Measurements from ENCODE around the gene SPRN. TPM values are rescaled to one million over a fixed set of nuclear protein-coding genes. Genes with fewer than 3 reads are reported as not detected.
"Not testable (repeated sequence)": the region's sequence is repeated elsewhere in the genome, so short reads cannot be mapped to it uniquely, and the experiment has no call there.

The SPRN gene
- polyA plus RNA-seq, 2 of the 4 experiments (the other 2 are of a cell fraction) = 0.06 to 0.15 TPM

DNA sequence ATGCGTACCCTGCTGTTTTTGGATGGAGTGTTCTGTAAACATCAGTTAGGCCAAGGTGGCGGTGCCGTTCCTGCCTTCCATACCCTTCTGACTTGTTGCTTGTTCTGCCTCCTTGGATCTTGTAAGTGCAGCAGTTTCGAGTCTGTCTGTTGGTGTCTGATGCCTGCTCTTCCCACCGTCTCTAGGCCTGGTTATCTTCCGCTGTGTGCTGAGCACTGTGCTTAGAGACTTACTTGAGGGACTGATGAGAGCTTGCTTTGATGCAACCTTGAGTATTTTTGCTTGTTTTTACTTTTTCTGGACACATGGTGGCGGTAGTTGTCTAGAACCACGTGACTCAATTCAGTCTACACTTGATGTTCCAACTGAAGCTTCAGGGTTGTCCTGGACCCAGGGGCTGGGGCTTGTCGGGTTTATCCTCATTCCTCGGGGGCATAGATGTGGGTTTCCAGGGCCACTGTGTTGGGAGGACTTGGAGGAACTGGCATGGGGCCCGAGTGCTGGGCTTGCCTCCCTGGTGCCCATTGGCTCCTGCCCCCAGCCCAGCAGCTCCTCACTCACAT is 14.4 kb upstream of the SPRN start (continued):
- TF ChIP-seq RCOR1 (IDR thresholded peaks at IDR 0.05; ENCODE audit: low read depth, low read length) = no peak

DNA sequence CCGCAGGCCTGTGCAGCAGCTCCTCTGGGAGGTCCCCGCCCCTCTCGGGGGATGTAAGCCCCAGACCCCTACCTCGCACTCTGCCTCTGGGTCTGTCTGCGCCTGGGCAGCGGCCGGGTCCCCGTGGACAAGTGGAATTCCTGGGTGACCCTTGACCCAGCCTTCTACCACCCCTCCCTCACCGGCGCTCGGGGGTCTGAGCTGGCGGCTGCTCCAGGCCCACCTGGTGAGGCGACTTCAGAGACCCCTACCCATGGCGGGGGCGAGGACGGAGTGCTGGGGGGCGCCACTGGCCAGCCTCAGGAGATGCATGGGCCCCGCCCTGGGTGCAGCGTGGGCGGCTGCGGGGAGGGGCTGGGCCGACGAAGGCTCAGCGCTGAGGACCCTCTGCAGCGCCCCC is 8.4 kb upstream of the SPRN start:
- DNase-seq (ENCODE audit: low read depth in 1 of 2, low spot score in 1 of 2); H3K9me3 ChIP-seq; H3K27ac ChIP-seq; H3K4me3 ChIP-seq; POLR2A ChIA-PET; CTCF ChIA-PET; FAIRE-seq; H3K4me1 ChIP-seq; H3K4me2 ChIP-seq: not testable (repeated sequence)
- WGBS (ENCODE audit: missing lambda C conversion rate) = no CpG with 5 or more reads among the region's 25 CpGs
- peak in 1 of 2 experiments; percentile 20; a peak in 3 of 6 replicates for ATAC-seq

DNA sequence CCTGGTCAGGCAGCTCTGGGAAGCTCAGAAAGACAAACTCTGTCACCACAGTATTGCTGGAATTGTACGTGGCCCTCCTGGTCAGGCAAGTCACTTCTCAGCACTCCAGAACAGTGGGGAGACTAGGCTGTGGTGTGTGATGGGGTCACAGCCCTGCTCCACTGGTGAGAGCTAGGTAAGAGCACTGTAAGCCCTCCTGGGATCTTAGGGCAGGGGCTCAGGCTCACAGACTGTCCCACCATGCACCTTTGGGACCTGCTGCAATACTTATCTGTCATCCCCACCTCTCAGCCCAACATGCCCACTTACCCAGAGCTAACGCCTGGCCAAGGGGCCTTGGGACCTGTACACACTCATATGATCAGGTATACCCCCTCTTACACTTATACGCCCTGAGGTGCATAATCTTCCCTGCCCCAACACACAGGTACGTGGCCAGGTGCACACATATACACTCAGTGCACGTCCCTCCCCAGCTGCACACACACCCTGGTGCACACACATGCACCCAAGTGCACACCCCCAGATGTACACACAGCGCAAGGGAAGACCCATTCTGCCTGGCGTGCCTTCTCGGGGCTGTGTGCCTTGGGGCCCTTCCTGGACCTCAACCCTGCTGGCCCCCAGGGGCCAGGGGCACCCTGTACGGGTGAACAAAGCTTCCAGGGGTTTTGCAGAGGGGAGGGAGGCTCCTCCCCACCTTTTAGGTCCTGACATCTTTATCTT is 7.6 kb upstream of the SPRN start:
- FAIRE-seq, CTCF ChIA-PET: not testable (repeated sequence)

DNA sequence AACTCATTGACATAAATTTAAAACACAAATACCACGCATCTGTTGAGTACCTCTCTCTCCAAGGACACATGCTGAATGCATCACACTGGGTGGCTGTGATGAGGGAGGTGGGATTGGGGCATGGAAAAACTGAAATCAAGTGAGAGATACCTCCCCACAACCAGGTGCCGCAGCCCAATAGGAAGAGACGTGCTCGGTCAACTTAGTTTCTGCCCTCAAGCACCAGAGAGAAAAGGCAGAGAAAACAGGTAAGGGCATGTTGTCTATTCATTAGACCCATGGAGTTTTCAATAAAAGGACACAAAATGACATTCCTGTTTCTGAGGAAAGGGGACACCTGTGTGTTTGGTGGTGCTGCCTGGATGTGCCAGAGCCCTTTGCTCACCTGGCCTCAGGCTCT is 5.1 kb upstream of the SPRN start:
- POLR2A ChIA-PET; H3K4me3 ChIP-seq; H3K27ac ChIP-seq; DNase-seq (ENCODE audit: low read depth in 1 of 2, low spot score in 1 of 2); CTCF ChIA-PET; FAIRE-seq; H3K4me1 ChIP-seq; ATAC-seq; H3K9me3 ChIP-seq; H3K4me2 ChIP-seq: not testable (repeated sequence)
- 49% methylated on average over 4 of the region's 4 CpGs for WGBS (ENCODE audit: missing lambda C conversion rate)

More for the DNA sequence above, 7.6 kb upstream of the SPRN start:
- H3K4me2 ChIP-seq; DNase-seq (ENCODE audit: low read depth in 1 of 2, low spot score in 1 of 2); H3K4me1 ChIP-seq; H3K27ac ChIP-seq; H3K4me3 ChIP-seq; H3K9me3 ChIP-seq; POLR2A ChIA-PET: not testable (repeated sequence)
- 13% methylated on average over 6 of the region's 9 CpGs for WGBS (ENCODE audit: missing lambda C conversion rate)
- ATAC-seq = peak; percentile 26 to 53; a peak in 4 of 6 replicates

DNA sequence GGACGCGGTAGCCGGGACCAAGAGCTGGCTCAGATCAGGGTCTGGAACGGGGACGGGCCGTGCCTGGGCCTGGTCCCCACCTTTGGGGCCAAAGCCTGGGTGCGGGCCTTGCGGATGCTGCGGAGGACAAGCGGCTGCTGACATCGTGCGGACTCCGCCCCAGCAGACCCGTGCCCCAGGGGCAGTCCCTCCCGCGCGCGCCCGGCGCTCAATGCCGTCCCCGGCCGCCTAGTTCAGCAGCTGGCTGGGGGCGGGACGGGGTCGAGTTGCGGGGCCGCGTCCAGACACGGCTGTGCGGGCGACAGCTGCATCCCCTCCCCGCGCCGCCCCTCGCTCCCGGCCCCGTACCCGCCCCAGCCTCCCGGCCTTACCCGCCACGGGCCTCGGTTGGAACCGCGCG is 323 bp downstream of the SPRN start:
- ATAC-seq = peak in 1 of 2 experiments; percentile 39; a peak in 3 of 6 replicates
- DNase-seq (ENCODE audit: low read depth in 1 of 2, low spot score in 1 of 2); CTCF ChIA-PET; H3K4me1 ChIP-seq; FAIRE-seq; H3K9me3 ChIP-seq; H3K4me3 ChIP-seq; H3K27ac ChIP-seq; POLR2A ChIA-PET: not testable (repeated sequence)
- no CpG with 5 or more reads among the region's 46 CpGs for WGBS (ENCODE audit: missing lambda C conversion rate)
- peak overlapping the region; percentile 38; the same call in 1 of the 3 replicates for H3K4me2 ChIP-seq

DNA sequence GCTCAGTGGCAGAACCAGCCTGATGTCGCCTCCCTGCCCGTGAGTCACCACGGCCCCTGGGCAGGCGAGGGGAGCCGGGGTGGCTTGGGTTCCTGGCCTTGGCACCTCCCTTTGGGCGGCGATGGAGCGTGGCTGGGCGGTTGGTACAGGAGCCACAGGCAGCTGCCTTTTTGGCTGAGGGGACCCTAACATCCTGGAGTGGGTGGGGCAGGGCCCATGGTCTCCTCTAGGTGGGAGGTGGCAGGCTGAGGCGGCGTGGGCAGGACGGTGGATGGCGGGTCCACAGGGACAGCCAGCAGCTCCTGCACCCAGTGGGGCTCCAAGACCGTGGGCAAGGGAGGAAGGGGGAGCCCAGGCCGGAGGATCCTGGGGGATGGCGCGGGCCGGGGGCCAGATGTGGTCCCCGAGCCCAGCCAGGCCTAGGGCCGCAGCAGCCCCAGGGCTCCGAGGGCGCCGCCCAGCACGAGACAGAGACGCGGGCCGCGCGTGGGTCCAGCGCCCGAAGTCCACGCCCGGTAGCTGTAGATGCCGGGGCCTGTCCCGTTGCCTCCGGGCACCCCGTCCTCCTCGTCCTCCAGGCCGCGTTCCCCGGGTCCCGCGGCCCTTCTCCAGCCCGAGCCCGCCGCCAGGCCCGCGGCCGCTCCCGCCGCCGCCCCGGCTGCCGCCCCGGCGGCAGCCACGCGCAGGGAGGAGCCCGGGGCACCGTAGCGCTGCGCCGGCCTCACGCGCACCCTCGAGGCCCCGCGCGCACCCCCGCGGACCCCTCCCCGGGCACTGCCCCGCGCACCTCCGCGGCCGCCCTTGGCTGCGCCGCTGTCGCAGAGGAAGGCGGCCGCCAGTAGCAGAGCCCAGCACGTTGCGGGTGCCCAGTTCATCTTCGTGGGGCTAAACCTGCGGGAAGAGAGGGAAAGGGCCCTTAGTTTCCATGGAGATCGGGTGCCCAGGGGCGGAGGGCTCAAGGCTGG is 1.3 kb downstream of the SPRN start:
- Histone ChIP-seq H3K4me2 (peak overlapping the region; percentile 88), H3K4me3 (peak overlapping the region; percentile 36; the same call in 2 of the 3 replicates), H3K27ac (peak overlapping the region in 1 of 2 experiments; percentile 71; a peak in 2 of 6 replicates), H3K4me1 (peaks cover 7% of the 10 kb centered on the region; the same call in 2 of the 3 replicates), H3K9me3 (no peaks in the 10 kb centered on the region)
- CTCF ChIA-PET = interaction anchor here (3.8 kb wide), 1 partner anchor 94 kb away, joined by 23 read pairs; no protein-coding TSS in a partner anchor
- TF ChIP-seq, protein P1, sequence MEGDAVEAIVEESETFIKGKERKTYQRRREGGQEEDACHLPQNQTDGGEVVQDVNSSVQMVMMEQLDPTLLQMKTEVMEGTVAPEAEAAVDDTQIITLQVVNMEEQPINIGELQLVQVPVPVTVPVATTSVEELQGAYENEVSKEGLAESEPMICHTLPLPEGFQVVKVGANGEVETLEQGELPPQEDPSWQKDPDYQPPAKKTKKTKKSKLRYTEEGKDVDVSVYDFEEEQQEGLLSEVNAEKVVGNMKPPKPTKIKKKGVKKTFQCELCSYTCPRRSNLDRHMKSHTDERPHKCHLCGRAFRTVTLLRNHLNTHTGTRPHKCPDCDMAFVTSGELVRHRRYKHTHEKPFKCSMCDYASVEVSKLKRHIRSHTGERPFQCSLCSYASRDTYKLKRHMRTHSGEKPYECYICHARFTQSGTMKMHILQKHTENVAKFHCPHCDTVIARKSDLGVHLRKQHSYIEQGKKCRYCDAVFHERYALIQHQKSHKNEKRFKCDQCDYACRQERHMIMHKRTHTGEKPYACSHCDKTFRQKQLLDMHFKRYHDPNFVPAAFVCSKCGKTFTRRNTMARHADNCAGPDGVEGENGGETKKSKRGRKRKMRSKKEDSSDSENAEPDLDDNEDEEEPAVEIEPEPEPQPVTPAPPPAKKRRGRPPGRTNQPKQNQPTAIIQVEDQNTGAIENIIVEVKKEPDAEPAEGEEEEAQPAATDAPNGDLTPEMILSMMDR (IDR thresholded peaks at IDR 0.05) = no peak
- TF ChIP-seq, protein P2, sequence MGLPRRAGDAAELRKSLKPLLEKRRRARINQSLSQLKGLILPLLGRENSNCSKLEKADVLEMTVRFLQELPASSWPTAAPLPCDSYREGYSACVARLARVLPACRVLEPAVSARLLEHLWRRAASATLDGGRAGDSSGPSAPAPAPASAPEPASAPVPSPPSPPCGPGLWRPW (IDR thresholded peaks at IDR 0.05) = no peak
- TF ChIP-seq JUN (IDR thresholded peaks at IDR 0.05) (peak in 1 of 2 experiments; percentile 22; a peak in 1 of 5 replicates), KDM1A (IDR thresholded peaks at IDR 0.05; ENCODE audit: low read depth) (no peak)
- TF ChIP-seq, protein P3, sequence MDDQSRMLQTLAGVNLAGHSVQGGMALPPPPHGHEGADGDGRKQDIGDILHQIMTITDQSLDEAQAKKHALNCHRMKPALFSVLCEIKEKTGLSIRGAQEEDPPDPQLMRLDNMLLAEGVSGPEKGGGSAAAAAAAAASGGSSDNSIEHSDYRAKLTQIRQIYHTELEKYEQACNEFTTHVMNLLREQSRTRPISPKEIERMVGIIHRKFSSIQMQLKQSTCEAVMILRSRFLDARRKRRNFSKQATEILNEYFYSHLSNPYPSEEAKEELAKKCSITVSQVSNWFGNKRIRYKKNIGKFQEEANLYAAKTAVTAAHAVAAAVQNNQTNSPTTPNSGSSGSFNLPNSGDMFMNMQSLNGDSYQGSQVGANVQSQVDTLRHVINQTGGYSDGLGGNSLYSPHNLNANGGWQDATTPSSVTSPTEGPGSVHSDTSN (IDR thresholded peaks at IDR 0.05) = no peak
- no peak for DNase-seq (ENCODE audit: low read depth in 1 of 2, low spot score in 1 of 2)
- peak; percentile 28; a peak in 5 of 6 replicates for ATAC-seq
- POLR2A ChIA-PET = no interaction called here
- FAIRE-seq = no peak
- 62% methylated on average over 12 of the region's 88 CpGs for WGBS (ENCODE audit: missing lambda C conversion rate)
